DMS53 (cell line): ENCODE measurements around the gene MORN4.

ENCODE experiments used
- DNase-seq: peaks from one replicate; lab custom pipeline; 2025; lab: John Stamatoyannopoulos, UW

Gene MORN4

GRCh38 chr10:97573021-97573420 is 60.3 kb downstream of the MORN4 start:
- DNase-seq, result no peak

GRCh38 chr10:97572214-97572989 is 60.9 kb downstream of the MORN4 start, which contains the start of gene ANKRD2:
Gene ANKRD2 (plus strand): TSS chr10:97572779. CDS start chr10:97572789, 10 bp downstream.
- DNase-seq, result peak; percentile 91

GRCh38 chr10:97571622-97572021 is 61.7 kb downstream of the MORN4 start:
- peak; percentile 46 for DNase-seq

GRCh38 chr10:97570789-97571471 is 62.4 kb downstream of the MORN4 start:
- no peak for DNase-seq

GRCh38 chr10:97570146-97570788 is 63.0 kb downstream of the MORN4 start:
- DNase-seq, result no peak

GRCh38 chr10:97567891-97568290 is 65.4 kb downstream of the MORN4 start:
- DNase-seq, result no peak

GRCh38 chr10:97566336-97566996 is 66.8 kb downstream of the MORN4 start:
- DNase-seq, result no peak

GRCh38 chr10:97564776-97565175 is 68.5 kb downstream of the MORN4 start:
- DNase-seq, result no peak
